KMS-11 (cell line): Measurements from ENCODE around the gene COL25A1.

Experiments used
- H2AFZ ChIP-seq: fragments of 200-600 bp; sonication (generic); 2 replicates; pipeline ENCODE4 v1.6.1; 2016; ENCODE audit warnings: antibody characterized with exemption, mixed run types, low read depth
- H3K27ac ChIP-seq: fragments of 200-600 bp; sonication (generic); 2 replicates; pipeline ENCODE4 v1.6.1; 2016; ENCODE audit warnings: mild to moderate bottlenecking, mixed run types
- H3K27me3 ChIP-seq: fragments of 200-600 bp; sonication (generic); 2 replicates; pipeline ENCODE4 v1.6.1; 2017; ENCODE audit warnings: mild to moderate bottlenecking, low read depth, mixed run types, moderate library complexity; ENCODE audit not compliant: insufficient read depth
- H3K36me3 ChIP-seq: fragments of 200-600 bp; sonication (generic); 2 replicates; pipeline ENCODE4 v1.6.1; 2017; ENCODE audit warnings: mild to moderate bottlenecking, mixed run types; ENCODE audit not compliant: insufficient read depth
- H3K4me1 ChIP-seq: fragments of 200-600 bp; sonication (generic); 2 replicates; pipeline ENCODE4 v1.6.1; 2016; ENCODE audit warnings: mild to moderate bottlenecking, low read depth, mixed run types; ENCODE audit not compliant: poor library complexity, severe bottlenecking
- H3K4me2 ChIP-seq: fragments of 200-600 bp; sonication (generic); 2 replicates; pipeline ENCODE4 v1.7.0; 2016; ENCODE audit warnings: mild to moderate bottlenecking, mixed run types
- H3K4me3 ChIP-seq: fragments of 200-600 bp; sonication (generic); IDR thresholded peaks from 2 replicates; pipeline ENCODE4 v1.6.1; 2017; ENCODE audit warnings: low read depth, low read length, mixed read lengths; ENCODE audit not compliant: insufficient read depth
- H3K79me2 ChIP-seq: fragments of 200-600 bp; sonication (generic); 2 replicates; pipeline ENCODE4 v1.6.1; 2016; ENCODE audit warnings: low read depth, mixed run types; ENCODE audit not compliant: insufficient read depth
- H3K9ac ChIP-seq: fragments of 200-600 bp; sonication (generic); 2 replicates; pipeline ENCODE4 v1.6.1; 2016; ENCODE audit warnings: mild to moderate bottlenecking, mixed run types
- H4K20me1 ChIP-seq: fragments of 200-600 bp; sonication (generic); 2 replicates; pipeline ENCODE4 v1.6.1; 2016; ENCODE audit warnings: mild to moderate bottlenecking, mixed run types; ENCODE audit not compliant: insufficient read depth
- TF ChIP-seq, protein P1 (sequence below): fragments of 200-600 bp; sonication (generic); conservative IDR thresholded peaks from 2 replicates; pipeline ENCODE4 v1.6.1; 2017; ENCODE audit warnings: low read depth, mild to moderate bottlenecking, antibody characterized with exemption, low read length, moderate library complexity, mixed read lengths

Gene COL25A1

DNA sequence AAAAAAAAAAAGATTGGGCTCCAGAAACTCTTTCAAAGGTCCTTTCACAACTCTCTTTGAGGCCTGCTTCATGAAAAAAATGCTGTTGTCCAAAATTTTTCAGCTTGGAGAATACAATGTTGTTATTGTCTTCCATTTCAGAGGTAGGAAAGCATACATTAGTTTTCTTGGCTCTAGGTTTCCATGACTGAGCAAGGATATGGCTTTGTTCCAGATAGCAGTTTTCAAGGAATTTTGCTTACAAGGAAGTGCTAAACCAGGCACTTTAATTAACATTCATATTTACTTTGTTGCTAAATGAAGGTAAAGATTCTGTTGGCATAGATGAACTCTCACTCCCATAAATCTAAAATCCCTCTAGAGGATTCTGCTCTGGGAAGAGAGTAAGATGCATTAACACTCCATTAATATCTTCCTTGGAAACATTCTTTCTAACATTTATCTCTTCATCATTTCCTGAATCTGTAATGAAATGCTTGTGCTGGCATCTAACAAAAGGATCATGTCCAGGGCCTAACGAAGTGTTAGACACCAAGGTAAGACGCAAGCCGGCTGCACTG is 118.4 kb downstream of the COL25A1 start:
- TF ChIP-seq, protein P1, sequence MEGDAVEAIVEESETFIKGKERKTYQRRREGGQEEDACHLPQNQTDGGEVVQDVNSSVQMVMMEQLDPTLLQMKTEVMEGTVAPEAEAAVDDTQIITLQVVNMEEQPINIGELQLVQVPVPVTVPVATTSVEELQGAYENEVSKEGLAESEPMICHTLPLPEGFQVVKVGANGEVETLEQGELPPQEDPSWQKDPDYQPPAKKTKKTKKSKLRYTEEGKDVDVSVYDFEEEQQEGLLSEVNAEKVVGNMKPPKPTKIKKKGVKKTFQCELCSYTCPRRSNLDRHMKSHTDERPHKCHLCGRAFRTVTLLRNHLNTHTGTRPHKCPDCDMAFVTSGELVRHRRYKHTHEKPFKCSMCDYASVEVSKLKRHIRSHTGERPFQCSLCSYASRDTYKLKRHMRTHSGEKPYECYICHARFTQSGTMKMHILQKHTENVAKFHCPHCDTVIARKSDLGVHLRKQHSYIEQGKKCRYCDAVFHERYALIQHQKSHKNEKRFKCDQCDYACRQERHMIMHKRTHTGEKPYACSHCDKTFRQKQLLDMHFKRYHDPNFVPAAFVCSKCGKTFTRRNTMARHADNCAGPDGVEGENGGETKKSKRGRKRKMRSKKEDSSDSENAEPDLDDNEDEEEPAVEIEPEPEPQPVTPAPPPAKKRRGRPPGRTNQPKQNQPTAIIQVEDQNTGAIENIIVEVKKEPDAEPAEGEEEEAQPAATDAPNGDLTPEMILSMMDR, result no peak
- Histone ChIP-seq H3K4me1 (no peaks in the 10 kb centered on the region), H4K20me1 (no peaks in the 10 kb centered on the region), H3K4me2 (no peak overlapping the region), H3K9ac (no peak overlapping the region), H3K79me2 (no peaks in the 10 kb centered on the region), H2AFZ (no peak overlapping the region), H3K36me3 (no peaks in the 10 kb centered on the region), H3K27ac (no peak overlapping the region), H3K4me3 (no peak overlapping the region), H3K27me3 (no peaks in the 10 kb centered on the region)

DNA sequence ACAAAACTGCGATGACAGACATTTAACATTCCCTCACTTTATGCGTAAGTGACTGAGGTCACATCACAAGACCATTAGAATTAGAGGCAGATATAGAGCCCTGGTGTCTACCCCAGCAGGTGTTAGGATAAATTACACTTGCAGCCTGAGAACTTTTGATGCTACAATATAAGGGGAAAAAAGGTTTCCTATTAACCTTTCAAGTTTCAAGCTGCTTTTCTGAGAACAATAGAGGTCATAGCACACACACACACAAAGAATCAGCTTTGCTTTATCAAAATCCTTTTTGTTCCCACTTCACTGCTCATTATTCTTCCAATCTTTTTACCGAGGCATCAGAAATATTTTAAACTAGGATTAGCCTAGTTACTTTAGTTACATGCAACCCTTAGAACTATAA is 119.8 kb downstream of the COL25A1 start:
- Histone ChIP-seq H3K4me3 (no peak overlapping the region), H3K9ac (no peak overlapping the region), H3K27me3 (no peaks in the 10 kb centered on the region), H3K27ac (no peak overlapping the region), H3K79me2 (no peaks in the 10 kb centered on the region), H4K20me1 (no peaks in the 10 kb centered on the region), H3K36me3 (no peaks in the 10 kb centered on the region), H3K4me1 (no peaks in the 10 kb centered on the region), H3K4me2 (no peak overlapping the region), H2AFZ (no peak overlapping the region)
- TF ChIP-seq, protein P1, result no peak

DNA sequence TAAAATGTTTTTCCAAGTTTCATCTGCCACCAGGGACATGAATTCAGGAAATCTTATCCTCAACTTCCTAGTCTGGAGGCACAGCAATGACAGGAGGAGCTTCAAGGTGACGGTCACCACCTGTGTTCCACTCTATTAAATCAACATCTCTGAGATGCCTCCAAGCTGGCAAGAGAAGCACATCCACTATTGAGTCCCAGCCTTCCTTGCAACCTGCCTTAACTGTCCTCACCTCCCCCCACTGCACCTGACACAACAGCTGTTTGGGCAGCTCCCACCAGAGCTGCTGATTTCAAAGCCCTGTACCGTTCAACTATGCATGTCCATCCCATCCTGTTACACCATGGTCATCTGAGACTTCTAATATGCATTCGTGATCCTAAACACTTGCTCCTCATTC is 123.4 kb downstream of the COL25A1 start:
- TF ChIP-seq, protein P1, result no peak
- Histone ChIP-seq H3K4me1 (no peaks in the 10 kb centered on the region), H4K20me1 (no peaks in the 10 kb centered on the region), H3K36me3 (no peaks in the 10 kb centered on the region), H3K4me3 (no peak overlapping the region), H2AFZ (no peak overlapping the region), H3K79me2 (no peaks in the 10 kb centered on the region), H3K27ac (no peak overlapping the region), H3K4me2 (no peak overlapping the region), H3K27me3 (no peaks in the 10 kb centered on the region), H3K9ac (no peak overlapping the region)

DNA sequence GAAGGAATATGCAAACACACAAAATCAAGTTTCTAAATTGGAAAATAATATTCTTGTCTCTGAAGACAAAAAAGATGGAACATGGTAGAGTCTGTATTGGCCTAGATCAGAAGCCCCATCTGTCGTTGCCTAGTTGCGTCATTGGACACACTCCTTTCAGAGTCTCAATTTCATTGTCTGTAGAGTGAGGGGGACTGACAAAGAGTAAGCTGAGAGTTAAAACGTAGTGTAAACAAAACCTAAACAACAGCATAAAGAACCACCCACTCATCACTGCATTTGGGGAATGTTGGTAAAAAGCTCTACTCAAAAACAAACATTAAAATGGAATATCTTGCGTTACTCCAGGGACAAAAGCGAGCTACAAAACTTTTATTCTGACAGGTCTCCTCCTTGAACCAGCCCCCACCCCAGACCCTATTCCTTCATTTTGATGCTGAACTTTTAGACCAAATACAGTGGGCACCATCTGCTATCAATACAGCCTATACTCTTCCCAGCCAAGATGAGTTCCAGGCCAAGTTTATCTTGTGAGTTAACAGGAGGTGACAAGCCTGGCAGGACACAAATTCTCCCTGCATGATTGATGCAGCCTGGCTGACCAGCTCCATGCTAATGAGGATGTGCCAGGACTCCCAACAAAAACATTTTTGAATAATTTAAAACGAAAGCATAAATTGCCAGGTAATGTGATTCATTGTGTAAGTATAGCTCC is 125.2 kb downstream of the COL25A1 start:
- Histone ChIP-seq H3K27me3 (no peaks in the 10 kb centered on the region), H3K36me3 (no peaks in the 10 kb centered on the region), H3K4me1 (no peaks in the 10 kb centered on the region), H3K4me3 (no peak overlapping the region), H2AFZ (no peak overlapping the region), H3K4me2 (no peak overlapping the region), H4K20me1 (no peaks in the 10 kb centered on the region), H3K9ac (no peak overlapping the region), H3K79me2 (no peaks in the 10 kb centered on the region), H3K27ac (no peak overlapping the region)
- TF ChIP-seq, protein P1, result no peak
